ENCODE results near the gene IMMP2L.

DNA sequence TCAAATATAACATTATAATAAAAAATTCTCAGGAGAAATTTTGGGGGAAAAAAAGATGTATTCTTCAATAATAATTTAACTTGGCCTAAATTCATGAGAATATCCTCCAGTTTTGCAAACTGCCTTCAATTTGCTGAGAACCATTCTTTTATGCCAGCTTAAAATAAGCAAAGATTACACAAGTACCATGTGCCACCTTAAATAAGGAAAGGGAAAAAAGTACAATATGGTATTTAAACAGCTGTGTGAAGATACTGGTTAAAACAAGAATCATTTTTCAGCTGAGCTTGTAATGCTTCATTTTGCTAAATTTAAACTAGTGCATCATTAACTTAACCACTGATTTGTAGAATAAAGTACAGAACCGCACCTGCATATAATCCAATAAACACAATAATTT, 253.6 kb downstream of the IMMP2L start:
- TF ChIP-seq, protein P1, sequence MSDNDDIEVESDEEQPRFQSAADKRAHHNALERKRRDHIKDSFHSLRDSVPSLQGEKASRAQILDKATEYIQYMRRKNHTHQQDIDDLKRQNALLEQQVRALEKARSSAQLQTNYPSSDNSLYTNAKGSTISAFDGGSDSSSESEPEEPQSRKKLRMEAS (IDR thresholded peaks at IDR 0.05; ENCODE audit: insufficient read depth, insufficient read length): no peak
- no peak for TF ChIP-seq POLR2AphosphoS5 (IDR thresholded peaks at IDR 0.05; ENCODE audit: insufficient read depth, low read depth, low read length)
- TF ChIP-seq POLR2A (IDR thresholded peaks at IDR 0.05; ENCODE audit: low read depth, low read length): no peak
- no peak for TF ChIP-seq JUN (IDR thresholded peaks at IDR 0.05; ENCODE audit: borderline replicate concordance, insufficient read depth, insufficient read length, low read depth)
- TF ChIP-seq, protein P2, sequence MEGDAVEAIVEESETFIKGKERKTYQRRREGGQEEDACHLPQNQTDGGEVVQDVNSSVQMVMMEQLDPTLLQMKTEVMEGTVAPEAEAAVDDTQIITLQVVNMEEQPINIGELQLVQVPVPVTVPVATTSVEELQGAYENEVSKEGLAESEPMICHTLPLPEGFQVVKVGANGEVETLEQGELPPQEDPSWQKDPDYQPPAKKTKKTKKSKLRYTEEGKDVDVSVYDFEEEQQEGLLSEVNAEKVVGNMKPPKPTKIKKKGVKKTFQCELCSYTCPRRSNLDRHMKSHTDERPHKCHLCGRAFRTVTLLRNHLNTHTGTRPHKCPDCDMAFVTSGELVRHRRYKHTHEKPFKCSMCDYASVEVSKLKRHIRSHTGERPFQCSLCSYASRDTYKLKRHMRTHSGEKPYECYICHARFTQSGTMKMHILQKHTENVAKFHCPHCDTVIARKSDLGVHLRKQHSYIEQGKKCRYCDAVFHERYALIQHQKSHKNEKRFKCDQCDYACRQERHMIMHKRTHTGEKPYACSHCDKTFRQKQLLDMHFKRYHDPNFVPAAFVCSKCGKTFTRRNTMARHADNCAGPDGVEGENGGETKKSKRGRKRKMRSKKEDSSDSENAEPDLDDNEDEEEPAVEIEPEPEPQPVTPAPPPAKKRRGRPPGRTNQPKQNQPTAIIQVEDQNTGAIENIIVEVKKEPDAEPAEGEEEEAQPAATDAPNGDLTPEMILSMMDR (IDR thresholded peaks at IDR 0.05; ENCODE audit: extremely low read depth in 1 of 2, insufficient read depth in 1 of 2, low read depth in 1 of 2, low read length in 2 of 2): no peak
